ENCODE data around the gene VPS45.
"Not testable (repeated sequence)": the region's sequence is repeated elsewhere in the genome, so short reads cannot be mapped to it uniquely, and the experiment has no call there.

VPS45 gene

DNA sequence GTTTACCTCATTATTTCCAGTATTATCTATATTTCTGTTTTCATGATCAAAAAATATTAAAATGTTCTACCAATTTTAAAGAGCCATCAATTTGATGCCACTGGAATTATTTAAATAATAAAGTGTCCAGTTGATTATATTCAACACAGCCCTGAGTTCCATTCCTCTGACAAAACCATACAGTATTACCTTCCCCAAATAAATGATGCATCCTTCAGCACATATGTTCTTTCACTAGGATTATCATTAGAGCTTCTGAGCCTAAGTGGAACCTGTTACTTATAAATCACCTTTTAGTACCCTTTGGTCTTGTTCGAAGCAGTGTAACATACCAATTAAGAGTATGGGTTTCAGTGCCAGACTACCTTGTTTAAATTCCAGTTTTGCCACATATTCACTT is 64.8 kb downstream of the VPS45 start:
- no peak for DNase-seq (ENCODE audit: low read depth in 2 of 2)

DNA sequence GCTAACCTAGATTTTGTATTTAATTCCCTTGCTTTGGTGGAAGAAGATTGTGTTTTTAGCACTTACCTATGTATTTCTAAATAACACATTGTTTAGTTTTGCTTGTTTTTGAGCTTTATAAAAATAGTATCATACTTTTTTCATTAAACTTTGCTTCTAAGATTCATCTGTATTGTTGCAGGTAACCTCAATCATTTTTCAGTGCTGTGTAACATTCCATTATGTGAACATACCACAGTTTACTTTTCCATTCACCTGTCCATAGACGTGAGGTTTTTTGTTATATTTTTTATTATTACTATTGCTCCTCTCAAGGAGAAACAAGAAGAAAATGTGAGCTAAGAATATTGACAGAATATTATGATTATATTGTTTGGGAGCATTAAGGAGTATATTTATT is 67.0 kb downstream of the VPS45 start:
- DNase-seq (ENCODE audit: low read depth in 2 of 2), result no peak

GRCh38 chr1:150135400-150135799 is 67.8 kb downstream of the VPS45 start:
- DNase-seq (ENCODE audit: low read depth in 2 of 2), result not testable (repeated sequence)

DNA sequence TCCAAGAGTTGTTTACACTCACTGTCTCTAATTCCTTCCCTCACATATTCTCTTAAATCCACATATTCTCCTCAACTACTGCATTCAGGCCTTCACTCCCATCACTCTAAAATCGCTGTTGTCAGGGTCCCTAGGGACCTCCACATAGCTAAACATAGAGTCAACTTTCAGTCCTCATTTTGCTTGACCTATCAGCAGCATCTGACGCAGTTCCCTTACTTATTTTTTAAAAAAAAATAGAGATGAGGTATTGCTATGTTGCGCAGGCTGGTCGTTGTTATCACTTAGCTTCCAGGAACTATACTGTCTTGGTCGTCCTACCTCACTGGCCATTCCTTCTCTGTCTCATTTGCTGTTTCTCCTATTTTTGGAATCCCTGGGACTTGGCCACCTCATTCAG is 70.5 kb downstream of the VPS45 start:
- DNase-seq (ENCODE audit: low read depth in 2 of 2), result no peak

GRCh38 chr1:150141452-150141851 is 73.9 kb downstream of the VPS45 start:
- no peak for DNase-seq (ENCODE audit: low read depth in 2 of 2)

- DNase-seq (ENCODE audit: low read depth in 2 of 2), result no peak
These were observed 74.5 kb downstream of the VPS45 start for GRCh38 chr1:150142083-150142482.

GRCh38 chr1:150144606-150145005 is 77.0 kb downstream of the VPS45 start:
- DNase-seq (ENCODE audit: low read depth in 2 of 2), result no peak

DNA sequence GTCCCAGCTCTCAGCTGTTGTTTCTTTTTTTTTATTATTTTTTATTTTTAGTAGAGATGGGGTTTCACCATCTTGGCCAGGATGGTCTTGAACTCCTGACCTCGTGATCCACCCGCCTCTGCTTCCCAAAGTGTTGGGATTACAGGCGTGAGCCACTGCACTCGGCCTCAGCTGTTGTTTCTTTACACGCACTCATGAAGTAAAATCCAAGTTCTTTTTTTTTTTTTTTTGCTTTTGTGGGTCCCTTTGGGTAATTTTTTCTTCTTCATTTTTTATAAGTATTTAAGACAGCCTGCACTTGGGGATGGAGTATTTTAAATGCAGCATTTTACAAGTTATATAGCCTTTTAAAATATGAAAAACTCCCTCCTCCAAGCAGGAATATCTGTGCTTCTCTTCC is 78.4 kb downstream of the VPS45 start:
- not testable (repeated sequence) for DNase-seq (ENCODE audit: low read depth in 2 of 2)

GRCh38 chr1:150146849-150147542 is 79.4 kb downstream of the VPS45 start:
- DNase-seq (ENCODE audit: low read depth in 2 of 2), result no peak

DNA sequence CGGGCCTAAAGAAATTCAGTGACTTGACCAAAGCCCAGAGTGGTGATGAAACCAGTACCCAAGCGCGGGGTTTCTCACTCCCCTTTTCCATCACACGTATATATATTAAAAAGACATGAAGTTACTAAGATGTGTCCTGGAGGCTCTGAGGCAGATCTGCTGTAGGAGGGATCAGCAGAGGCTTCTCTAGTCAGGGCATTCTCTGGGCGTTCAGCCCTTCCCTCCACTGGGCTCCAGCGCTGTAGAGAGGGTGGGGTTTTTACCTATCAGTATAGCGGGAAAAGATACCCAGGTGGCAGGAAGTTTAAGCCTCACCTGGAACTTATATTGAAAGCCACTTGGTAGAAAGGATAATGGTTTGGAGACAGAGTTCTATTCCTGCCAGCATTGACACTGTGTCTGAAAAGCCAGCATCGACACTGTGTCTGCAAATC is 81.3 kb downstream of the VPS45 start:
- no peak for DNase-seq (ENCODE audit: low read depth in 2 of 2)

DNA sequence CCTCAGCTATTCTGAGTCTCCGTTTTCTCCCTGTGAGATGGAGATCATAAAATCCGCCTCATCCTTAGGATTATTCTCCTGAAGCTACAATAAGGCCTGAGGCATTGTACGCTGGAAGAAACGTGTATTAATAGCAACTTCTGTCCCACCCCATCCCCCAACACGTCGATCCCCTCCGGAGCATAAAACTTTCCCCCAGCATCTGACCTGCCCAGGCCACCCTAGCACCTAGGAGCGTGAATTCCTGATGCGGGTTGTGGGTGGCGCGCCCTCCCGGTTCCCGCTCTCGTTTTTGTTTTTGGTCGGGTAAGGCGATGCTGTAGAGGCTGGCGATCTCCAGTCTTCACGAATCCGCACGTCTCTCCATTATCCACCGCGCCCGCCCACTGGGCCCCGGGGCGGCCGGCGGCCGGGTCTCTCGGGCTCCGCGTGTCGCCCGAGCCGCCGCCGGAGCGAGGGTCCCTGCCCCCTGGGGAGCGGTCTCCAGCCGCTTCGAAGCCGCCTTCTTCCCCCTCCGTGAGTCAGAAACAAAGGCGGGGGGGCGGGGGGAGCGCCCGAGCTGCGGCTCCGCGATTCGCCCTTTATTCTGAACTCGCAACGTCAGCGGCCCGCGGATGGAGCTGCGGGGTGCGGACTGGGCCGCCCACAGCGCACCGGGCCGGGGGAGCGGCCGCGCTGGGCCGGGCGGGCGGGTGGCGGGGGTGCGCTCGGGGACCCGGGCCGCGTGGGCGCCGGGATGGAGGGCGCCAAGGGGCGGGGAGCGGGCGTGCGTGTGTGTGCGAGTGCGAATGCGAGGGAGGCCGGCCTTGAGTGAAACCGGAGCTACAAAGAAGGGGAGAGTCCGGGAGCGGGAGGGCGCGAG is 81.9 kb downstream of the VPS45 start, which contains the start of gene PLEKHO1:
Gene PLEKHO1 (plus strand): TSS at position 646 of the 862 bp plus-strand sequence. CDS start 342 bp downstream, outside the sequence.
- DNase-seq (ENCODE audit: low read depth in 2 of 2), result peak; percentile 65 to 76

DNA sequence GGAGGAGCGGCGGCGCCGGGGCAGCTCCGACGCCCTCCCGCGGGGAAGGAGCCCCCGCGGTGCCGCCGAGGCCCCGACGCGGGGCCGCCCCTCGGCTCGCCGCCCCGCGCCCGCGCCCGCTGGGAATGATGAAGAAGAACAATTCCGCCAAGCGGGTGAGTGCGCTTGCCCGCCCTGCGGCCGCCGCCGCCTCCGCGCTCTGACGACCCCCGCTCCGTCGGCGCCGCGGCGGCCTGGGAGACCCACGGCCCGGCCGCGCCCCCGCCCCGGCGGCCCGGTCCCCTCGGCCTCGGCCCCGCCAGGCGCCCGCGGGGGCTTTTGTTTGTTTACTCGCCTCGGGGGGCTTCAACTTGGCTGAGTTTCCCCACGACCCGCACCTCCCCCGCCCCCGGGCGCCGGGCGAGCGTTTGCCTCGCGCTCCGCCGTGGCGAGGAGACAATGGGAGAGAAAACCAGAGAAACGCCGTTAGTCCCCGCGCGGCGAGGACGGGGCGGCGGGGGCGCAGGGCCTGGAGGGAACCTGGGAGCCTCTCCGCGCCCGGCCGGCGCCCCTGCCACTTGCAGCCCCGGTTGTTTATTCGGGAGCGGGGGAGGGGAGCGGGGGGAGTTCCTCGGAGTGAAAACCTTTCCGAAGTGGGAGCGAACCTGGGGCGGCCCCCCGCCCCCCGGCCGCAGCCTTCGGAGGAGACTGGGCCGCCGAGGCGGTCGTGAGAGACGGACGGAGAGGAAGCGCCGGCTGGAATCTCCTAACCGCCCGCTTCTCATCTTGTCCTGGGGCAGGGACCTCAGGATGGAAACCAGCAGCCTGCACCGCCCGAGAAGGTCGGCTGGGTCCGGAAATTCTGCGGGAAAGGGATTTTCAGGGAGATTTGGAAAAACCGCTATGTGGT is 82.8 kb downstream of the VPS45 start:
- DNase-seq (ENCODE audit: low read depth in 2 of 2), result no peak

DNA sequence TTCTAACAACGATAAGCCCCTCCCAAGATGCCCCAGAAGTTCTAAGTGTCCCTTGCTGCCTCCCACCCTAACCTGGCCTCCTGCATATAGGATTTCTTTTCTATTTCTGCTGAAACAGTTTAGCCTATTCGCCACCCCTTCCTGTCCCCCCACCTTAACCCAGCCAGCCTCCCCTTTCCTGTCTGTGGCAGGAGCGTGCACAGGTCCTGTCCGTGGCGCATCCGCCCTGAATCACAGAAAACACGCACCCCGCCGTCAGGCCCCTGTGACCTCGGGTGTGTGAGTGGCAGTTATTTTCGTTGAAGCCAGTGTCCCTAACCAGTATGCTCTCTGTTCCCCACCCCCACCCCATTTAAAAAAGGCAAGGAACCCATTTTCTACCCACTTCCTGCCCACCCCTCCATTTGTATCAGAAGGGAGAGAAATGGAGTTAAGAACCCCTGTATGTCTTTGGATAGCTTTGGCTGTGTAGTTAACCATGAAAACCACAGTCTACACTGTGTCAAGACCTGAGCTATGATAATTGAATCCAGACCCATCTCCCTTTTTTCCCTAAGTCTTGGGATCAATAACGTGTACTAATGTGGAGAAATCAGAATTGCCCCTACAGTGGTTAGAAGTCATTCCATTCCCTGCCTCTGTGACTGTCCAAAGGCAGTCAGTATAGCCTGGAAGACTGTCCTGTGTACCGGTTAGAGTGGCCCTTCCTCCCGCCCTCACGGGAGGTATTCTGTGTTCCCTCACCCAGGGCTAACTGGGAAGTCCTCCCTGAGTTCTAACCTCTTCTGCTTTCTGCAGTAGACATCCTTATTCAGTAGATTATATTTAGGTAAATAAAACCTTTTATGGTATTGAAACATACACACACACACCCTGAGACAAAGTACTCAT is 84.0 kb downstream of the VPS45 start:
- DNase-seq (ENCODE audit: low read depth in 2 of 2), result peak in 1 of 2 donors; percentile 37

- no peak for DNase-seq (ENCODE audit: low read depth in 2 of 2)
These were observed 84.6 kb downstream of the VPS45 start for GRCh38 chr1:150152182-150152536.

GRCh38 chr1:150152772-150153456 is 85.3 kb downstream of the VPS45 start:
- no peak for DNase-seq (ENCODE audit: low read depth in 2 of 2)

DNA sequence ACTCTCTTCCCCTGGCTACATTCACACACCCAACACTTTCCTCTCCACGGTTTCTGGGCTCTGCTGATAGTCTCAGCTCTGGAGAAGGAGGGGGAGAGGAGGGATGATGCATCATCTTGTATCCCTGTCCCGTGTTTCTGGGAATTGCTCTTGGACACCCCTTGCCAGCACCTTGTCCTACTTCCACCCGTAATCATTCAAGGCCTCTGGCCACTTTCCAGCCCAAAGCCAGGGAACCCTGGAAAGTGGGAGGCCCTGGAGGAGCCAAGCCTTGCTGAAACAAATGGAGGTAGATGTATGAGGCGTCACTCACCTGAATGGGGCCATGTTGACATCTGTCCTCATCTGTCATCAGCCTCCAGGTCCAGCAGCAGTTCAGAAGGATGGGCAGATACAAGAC is 86.6 kb downstream of the VPS45 start:
- DNase-seq (ENCODE audit: low read depth in 2 of 2), result no peak

DNA sequence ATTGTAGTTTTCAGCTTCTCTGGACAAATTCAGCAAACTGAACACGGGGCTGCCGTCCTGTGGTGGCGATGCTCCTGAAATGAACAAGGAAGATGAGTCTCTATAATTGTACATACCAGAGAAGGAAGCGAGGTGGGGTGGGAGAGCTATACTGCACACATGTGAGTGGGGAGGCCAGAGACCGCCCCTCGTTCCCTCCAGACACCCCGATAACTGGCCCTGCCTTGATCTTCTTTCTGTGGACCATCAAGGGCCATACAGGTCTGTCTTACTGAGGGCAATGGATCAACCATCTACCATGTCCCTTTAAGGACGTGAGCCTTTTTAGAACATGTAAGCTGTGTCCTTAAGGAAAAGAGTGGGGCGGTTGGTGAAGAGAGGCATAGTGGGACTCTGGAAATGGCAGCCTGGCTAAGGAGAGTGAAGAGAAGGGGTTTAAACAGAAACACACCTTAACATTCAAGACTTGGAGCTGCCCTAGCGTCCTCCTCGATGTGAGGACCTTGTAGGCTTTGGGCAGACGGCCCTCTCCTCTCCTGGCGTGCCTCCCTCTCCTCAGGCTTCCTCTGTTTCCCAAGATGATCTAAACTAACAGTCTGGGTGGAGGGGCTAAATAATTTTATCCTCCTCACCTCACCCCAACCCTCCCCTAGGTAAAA is 88.0 kb downstream of the VPS45 start:
- DNase-seq (ENCODE audit: low read depth in 2 of 2), result no peak

DNA sequence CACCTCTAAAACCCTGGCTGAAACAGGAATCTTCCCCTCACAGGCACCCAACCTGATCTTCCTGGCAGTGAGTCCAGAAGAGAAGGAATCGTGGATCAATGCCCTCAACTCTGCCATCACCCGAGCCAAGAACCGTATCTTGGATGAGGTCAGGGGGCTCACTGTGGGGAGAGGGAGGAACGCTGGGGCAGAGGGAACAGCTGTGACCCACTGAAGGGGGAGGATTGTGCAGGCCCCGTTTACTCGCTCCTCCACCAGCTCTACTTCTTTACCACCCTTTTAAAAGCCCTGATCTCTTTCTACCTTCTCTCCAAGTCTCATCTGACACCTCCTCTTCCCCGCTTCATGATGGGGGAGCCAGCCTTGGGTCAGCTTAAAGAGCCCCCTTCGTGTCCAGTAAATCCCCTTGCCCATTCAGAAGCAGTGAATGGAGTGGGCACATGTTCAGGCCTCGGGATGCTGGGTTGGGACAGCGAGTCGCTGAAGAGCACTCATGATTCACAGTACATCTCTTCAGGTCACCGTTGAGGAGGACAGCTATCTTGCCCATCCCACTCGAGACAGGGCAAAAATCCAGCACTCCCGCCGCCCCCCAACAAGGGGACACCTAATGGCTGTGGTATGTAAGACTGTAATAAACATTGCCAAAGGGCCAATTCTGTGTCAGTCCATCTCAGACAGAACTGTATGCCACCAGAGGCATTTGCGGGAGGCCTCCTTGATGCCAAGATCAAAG is 89.5 kb downstream of the VPS45 start:
- DNase-seq (ENCODE audit: low read depth in 2 of 2), result no peak

DNA sequence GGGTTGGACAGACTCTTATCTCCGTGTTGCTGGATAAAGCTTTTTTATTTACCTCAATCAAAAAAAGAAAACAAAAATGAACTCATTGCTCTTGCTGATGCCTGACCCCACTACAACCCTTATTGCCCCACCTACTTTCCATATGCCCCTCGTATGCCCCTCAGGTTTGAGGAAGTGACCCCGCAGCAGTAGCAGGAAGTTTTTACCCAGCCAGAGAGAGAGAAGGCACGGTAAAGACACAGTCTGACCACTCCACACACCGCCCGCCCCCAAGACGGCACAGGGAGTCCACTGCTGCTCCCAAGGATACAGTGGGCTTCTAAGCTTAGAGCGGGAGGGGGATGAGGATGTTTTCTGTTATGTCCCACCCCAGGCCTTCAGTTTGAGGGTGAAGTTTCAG is 92.0 kb downstream of the VPS45 start:
- DNase-seq (ENCODE audit: low read depth in 2 of 2), result no peak
